ENCODE data around the gene PLB1. TPM values are rescaled to one million over a fixed set of nuclear protein-coding genes. Genes with fewer than 3 reads are reported as not detected.

The PLB1 gene
- polyA plus RNA-seq, 3 donors: 20.2 to 35.8 (median 23.9) TPM

DNA sequence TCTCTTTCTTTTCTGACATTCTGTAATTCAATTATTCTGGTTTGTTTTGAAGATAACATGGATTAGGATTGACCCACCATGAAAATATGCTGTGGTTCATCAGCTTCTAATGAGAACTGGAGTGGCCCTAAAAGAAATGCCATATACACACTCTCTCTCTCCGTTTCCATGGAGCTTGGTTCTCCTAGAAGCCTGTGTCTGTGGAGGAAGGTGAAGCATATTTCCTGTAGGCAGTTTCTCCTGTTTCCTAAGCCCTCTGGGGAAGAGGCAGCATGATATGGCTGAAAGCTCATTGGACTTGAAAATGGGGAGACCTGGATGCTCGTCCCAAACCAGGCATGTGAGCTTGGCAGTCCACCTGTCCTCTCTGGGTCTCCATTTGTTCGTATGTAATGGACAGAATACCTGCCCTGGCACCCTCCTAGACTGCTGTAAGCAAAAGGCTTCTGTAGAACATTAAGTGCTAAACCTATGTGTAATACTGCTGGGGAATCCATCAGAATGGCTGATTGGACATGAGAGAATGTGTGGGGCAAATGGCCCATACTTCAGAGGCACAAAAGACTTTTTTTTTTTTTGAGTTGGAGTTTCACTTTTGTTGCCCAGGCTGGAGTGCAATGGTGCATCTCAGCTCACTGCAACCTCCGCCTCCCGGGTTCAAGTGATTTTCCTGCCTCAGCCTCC is 180.4 kb downstream of the PLB1 start:
- Mint-ChIP-seq H3K4me3 (no peak overlapping the region), H3K4me1 (peaks cover 14% of the 10 kb centered on the region)
- no peak overlapping the region for H2AFZ ChIP-seq (ENCODE audit: insufficient read depth, low read depth, low read length, poor library complexity, severe bottlenecking)

DNA sequence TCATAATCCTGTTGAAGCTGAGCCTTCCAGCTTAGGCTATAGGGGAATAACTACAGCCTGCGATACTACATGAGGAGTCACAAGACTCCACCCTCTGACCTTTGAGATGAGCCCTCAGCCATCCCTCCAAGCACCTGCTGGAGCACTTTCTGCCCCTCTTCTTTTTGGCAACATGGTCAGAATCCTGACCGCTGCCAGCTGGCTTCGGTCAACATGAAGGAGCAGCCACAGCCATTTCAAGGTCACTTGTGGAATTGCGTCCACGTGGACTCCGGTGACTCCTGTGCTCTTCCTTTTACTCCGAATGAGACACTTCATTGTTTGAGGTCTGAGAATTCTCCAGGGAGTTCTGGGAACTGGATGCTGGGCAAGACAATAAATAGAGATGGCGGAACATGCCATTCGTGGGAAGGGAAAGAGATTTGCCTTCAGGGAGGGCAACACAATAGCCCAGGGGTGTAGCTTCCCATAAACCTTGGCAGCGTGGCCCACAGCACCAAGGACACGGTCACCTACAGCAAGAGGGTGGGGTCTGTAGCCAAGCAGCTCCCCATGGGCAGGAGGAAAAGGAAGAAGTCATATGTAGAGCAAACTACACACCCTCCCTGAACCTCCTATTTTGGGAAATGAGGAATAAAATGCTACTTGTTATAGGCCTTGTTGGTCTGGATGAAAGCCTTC is 182.5 kb downstream of the PLB1 start:
- Histone ChIP-seq H3K79me2 (ENCODE audit: insufficient read depth, low read length) (no peaks in the 10 kb centered on the region), H3K4me2 (replicated peaks; ENCODE audit: extremely low read depth, low read length, poor library complexity, severe bottlenecking) (no peak overlapping the region), H3K27me3 (ENCODE audit: control insufficient read depth in 2 of 2, insufficient read depth in 2 of 2, low read length in 2 of 2) (no peaks in the 10 kb centered on the region), H3K9me3 (replicated peaks in 1 of 2; ENCODE audit: control insufficient read depth in 1 of 2, insufficient read depth in 1 of 2, low read length in 2 of 2) (peaks cover 0 to 3% of the 10 kb centered on the region in 2 donors), H4K20me1 (ENCODE audit: insufficient read depth, low read length) (no peaks in the 10 kb centered on the region), H3K4me1 (ENCODE audit: control insufficient read depth in 1 of 2, insufficient read depth in 2 of 2, low read length in 2 of 2) (peaks cover 5 to 6% of the 10 kb centered on the region in 2 donors), H2AFZ (ENCODE audit: insufficient read depth, low read depth, low read length, poor library complexity, severe bottlenecking) (no peak overlapping the region), H3K27ac (ENCODE audit: low read depth in 1 of 2, low read length in 2 of 2) (no peak overlapping the region), H3K36me3 (replicated peaks in 1 of 2; ENCODE audit: control insufficient read depth in 1 of 2, insufficient read depth in 2 of 2, low read length in 2 of 2) (no peaks in the 10 kb centered on the region), H3K9ac (ENCODE audit: insufficient read depth, low read length, poor library complexity, severe bottlenecking) (no peak overlapping the region), H3K4me3 (replicated peaks in 1 of 3; ENCODE audit: low read depth in 2 of 3, low read length in 3 of 3) (no peak overlapping the region)
- Mint-ChIP-seq H3K27me3 (ENCODE audit: low read depth in 3 of 3) (peaks cover 0 to 1% (median 0%) of the 10 kb centered on the region in 3 donors), H3K27ac (peak overlapping the region in 1 of 7 donors; percentile 56), H3K4me1 (peaks cover 14% of the 10 kb centered on the region), H3K4me3 (no peak overlapping the region), H3K36me3 (no peaks in the 10 kb centered on the region), H3K9me3 (peaks cover 0 to 5% (median 2%) of the 10 kb centered on the region in 7 donors)
- WGBS (ENCODE audit: insufficient coverage): 99% methylated on average over 9 of the region's 11 CpGs
- TF ChIP-seq, protein P1, sequence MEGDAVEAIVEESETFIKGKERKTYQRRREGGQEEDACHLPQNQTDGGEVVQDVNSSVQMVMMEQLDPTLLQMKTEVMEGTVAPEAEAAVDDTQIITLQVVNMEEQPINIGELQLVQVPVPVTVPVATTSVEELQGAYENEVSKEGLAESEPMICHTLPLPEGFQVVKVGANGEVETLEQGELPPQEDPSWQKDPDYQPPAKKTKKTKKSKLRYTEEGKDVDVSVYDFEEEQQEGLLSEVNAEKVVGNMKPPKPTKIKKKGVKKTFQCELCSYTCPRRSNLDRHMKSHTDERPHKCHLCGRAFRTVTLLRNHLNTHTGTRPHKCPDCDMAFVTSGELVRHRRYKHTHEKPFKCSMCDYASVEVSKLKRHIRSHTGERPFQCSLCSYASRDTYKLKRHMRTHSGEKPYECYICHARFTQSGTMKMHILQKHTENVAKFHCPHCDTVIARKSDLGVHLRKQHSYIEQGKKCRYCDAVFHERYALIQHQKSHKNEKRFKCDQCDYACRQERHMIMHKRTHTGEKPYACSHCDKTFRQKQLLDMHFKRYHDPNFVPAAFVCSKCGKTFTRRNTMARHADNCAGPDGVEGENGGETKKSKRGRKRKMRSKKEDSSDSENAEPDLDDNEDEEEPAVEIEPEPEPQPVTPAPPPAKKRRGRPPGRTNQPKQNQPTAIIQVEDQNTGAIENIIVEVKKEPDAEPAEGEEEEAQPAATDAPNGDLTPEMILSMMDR (IDR thresholded peaks at IDR 0.05): no peak
- DNase-seq: no peak
- intact Hi-C loops (cut with micrococcal nuclease): no loop called here

More for the DNA sequence above, 180.4 kb downstream of the PLB1 start:
- no peak overlapping the region for H3K27ac ChIP-seq (ENCODE audit: low read depth in 1 of 2, low read length in 2 of 2)
- Mint-ChIP-seq H3K27me3 (ENCODE audit: low read depth in 3 of 3) (peaks cover 0 to 3% (median 0%) of the 10 kb centered on the region in 3 donors), H3K27ac (no peak overlapping the region), H3K36me3 (no peaks in the 10 kb centered on the region), H3K9me3 (peaks cover 2 to 10% (median 5%) of the 10 kb centered on the region in 7 donors)
- intact Hi-C loops (cut with micrococcal nuclease): no loop called here
- H3K79me2 ChIP-seq (ENCODE audit: insufficient read depth, low read length): no peaks in the 10 kb centered on the region
- H3K4me2 ChIP-seq (replicated peaks; ENCODE audit: extremely low read depth, low read length, poor library complexity, severe bottlenecking): no peak overlapping the region
- H3K9ac ChIP-seq (ENCODE audit: insufficient read depth, low read length, poor library complexity, severe bottlenecking): no peak overlapping the region
- 100% methylated on average over 2 of the region's 5 CpGs for WGBS (ENCODE audit: insufficient coverage)
- no peak overlapping the region for H3K4me3 ChIP-seq (replicated peaks in 1 of 3; ENCODE audit: low read depth in 2 of 3, low read length in 3 of 3)
- H3K9me3 ChIP-seq (replicated peaks in 1 of 2; ENCODE audit: control insufficient read depth in 1 of 2, insufficient read depth in 1 of 2, low read length in 2 of 2): peaks cover 0 to 6% of the 10 kb centered on the region in 2 donors
- H4K20me1 ChIP-seq (ENCODE audit: insufficient read depth, low read length): no peaks in the 10 kb centered on the region
- TF ChIP-seq, protein P1 (IDR thresholded peaks at IDR 0.05): no peak
- peaks cover 5 to 6% of the 10 kb centered on the region in 2 donors for H3K4me1 ChIP-seq (ENCODE audit: control insufficient read depth in 1 of 2, insufficient read depth in 2 of 2, low read length in 2 of 2)
- H3K27me3 ChIP-seq (ENCODE audit: control insufficient read depth in 2 of 2, insufficient read depth in 2 of 2, low read length in 2 of 2): no peaks in the 10 kb centered on the region
- no peaks in the 10 kb centered on the region for H3K36me3 ChIP-seq (replicated peaks in 1 of 2; ENCODE audit: control insufficient read depth in 1 of 2, insufficient read depth in 2 of 2, low read length in 2 of 2)
- DNase-seq: no peak
